Measurements from ENCODE around the gene HSDL2.
"Not testable (repeated sequence)": the region's sequence is repeated elsewhere in the genome, so short reads cannot be mapped to it uniquely, and the experiment has no call there.

Gene HSDL2

DNA sequence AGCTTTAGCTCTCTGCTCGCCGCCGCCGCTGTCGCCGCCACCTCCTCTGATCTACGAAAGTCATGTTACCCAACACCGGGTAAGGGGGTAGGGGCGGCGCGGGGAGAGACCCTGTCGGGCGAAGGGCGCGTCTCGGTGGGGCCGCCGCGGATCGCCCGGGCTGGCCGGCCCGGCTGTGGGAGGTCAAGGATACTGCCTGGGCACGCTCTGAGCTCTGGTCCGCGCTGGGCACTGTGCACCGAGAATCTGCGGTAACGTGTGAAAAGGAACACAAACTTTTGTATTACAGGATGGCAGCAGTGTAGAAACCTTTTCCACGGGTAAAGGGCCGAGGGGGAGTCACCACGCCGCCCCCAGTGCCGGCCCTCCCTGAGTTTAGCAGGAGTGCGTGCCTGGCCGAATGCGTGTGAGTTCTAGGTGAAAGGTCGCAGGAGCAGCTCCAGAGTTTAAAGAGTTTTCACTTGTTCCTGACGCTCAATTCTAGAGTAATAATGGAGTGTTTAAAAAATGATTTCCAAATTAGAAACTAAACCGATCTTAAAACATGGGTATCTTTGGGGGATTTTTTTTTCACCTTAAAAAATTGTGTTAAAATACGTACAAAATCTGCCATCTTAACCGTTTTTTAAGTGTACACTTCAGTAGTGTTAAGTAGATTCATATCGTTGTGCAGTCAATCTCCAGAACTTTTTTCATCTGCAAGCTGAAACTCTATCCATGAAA is at the start of gene HSDL2:
Gene HSDL2, plus strand, starts transcription at position 7 of the 723 bp plus-strand sequence. Its CDS starts 56 bp downstream, at position 63.
- no peak for DNase-seq (ENCODE audit: low read depth, low spot score)

DNA sequence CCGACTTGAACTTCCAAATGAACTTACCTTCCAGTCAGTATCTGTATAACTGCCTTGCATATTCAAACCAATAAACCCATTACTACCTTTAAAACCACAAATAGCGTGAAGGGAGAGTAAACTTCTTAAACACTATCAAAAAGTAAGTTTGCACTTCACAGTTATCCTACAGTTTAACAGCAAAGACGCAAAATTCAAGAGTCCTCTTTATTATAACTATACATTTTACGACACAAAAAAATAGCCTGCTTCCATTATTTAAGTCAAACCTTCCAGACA is 48.3 kb upstream of the HSDL2 start:
- no peak for DNase-seq (ENCODE audit: low read depth, low spot score)

GRCh38 chr9:112332214-112332613 is 47.7 kb upstream of the HSDL2 start:
- DNase-seq (ENCODE audit: low read depth, low spot score) = no peak

- DNase-seq (ENCODE audit: low read depth, low spot score) = no peak
These were observed 47.3 kb upstream of the HSDL2 start for GRCh38 chr9:112332674-112332976.

DNA sequence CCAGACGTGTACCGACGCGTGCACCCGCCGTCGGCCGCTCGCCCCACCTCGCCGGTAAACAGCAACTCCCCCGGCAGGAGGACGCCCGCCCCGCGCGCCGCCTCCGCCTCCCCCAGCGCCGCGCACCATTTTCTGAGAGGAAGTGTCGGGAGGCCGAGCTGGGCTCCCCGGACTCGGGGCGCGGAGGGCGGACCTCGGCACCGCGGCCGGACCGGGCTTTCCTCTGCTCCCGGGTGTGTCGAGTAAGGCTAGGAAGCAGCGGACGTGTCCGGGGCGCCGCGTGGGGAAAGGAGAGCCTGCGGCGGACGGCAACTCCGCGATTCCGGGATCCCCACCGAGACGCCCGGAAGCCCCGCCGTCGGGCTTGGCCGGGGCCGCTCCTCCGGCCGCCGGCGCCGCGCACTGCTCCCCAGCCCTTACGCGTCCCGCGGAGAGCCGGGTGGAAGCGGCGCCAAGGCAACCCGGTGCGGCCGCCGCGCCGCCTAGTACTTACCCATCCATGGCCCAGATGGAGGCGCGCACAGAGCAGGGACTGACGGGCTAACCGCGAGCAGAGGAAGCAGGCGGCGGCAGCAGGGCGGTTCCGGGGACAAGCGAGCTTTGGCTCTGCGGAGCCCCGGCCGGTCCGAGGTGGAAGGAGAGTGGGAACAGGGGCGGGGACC is 46.8 kb upstream of the HSDL2 start, which contains the start of gene PTBP3:
Gene PTBP3, minus strand, starts transcription at position 643 of the 662 bp plus-strand sequence. CDS start 35,754 bp downstream, outside the sequence.
- DNase-seq (ENCODE audit: low read depth, low spot score) = peak; percentile 87

DNA sequence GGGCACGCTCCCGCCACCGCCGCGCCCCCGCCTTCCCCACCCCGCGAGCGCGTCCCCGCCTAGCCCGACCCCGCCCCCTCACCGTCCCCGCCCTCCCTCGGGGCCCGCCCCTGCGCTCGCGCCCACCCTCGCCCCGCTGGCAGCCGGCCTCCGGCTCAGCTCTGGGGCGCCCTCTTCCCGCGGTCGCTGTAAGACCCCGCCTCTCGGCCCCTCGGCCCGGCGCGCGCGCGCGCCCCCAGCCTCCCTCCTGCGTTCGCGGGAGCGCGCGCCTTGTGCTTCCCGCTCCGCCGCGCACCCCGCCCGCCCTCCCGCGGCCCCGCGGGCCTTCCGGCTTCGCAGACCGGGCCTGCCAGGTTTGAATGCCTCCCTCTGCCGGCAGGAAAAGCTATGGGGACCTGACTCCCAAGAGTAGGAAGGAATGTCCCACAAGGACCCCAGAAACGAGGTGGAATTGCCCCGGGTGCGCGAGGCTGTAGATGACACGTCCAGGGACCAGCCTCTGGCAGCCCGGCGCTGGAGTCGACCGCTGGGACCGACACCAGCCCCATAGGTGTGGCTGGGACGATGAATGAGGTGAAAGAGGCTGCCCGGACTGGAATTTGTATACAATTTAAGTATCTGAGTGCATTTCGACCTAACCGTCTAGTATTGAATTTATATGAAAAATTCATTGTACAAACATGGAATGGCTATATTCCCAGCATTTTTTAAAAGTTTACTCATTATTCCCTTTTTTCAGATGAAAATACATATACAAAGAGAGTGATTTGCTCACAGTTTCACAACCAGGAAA is 46.1 kb upstream of the HSDL2 start:
- DNase-seq (ENCODE audit: low read depth, low spot score) = peak; percentile 99

DNA sequence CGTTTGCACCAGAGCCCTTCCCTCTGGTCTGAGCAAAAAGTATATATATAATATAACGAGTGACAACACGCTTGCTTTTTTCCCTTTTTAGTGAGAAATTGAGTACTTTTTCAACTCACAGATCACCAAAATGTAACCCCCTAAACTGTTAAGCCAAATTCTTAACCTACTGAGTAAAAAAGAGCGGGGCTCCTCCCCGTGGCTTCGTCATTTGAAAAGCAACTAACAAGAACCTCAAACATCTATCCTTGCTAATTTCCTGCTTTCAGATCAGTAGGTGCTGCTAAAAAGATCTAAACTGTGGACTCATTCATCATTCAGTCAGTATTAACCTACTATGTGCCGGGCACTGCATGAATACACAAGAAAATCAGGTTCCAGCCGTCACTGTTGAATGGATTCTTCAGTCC is 45.5 kb upstream of the HSDL2 start:
- peak; percentile 39 for DNase-seq (ENCODE audit: low read depth, low spot score)

- DNase-seq (ENCODE audit: low read depth, low spot score) = no peak
These were observed 42.4 kb upstream of the HSDL2 start for GRCh38 chr9:112337547-112337946.

- no peak for DNase-seq (ENCODE audit: low read depth, low spot score)
These were observed 41.3 kb upstream of the HSDL2 start for GRCh38 chr9:112338561-112338960.

DNA sequence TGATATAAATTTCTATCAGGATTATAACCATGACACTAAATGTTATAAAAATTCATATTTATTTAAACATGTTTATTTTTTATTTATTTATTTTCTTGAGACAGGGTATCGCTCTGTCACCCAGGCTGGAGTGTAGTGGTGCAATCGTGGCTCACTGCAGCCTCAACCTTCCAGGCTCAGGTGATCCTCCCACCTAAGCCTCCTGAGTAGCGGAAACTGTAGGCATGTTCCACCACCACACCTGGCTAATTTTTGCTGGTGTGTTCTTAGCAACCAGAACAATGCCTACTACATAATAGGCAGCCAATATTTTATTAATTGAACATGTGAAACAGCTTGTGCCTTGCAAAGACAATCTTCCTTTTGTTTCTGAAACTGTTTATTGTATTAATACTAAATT is 40.0 kb upstream of the HSDL2 start:
- DNase-seq (ENCODE audit: low read depth, low spot score) = no peak

GRCh38 chr9:112341730-112342129 is 38.2 kb upstream of the HSDL2 start:
- peak; percentile 74 for DNase-seq (ENCODE audit: low read depth, low spot score)

DNA sequence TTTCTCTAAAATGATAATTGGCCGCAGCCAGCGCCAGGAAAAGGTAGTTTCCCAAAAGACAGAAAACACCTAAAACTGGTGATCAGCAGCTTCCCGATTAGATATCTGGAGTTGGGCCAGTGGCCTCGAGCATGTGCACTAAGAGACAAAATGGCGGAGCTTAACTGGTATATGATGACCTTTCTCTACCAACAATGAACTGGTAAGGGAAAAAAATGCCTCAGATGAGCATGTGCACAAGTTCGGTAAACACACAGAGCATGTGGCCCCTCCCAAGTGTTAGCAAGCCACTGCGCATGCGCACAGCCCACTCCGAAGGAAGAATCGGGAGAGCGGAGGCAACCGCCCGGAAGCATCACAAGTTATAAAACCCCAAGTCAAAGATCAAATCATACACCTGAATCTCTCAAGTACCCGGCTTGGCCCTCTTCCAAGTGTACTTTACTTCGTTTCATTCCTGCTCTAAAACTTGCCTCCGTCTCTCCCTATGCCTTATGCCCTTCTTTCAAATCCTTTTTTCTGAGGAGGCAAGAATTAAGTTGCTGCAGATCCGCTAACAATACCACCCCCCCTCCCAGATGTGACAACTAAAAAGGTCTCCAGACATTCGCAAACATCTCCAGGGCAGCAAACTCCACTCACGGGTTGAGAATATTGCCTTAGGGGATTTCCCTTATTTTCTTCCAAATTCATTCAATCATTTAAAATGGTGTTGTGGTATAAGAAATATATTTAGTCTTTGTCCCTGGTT is 31.5 kb upstream of the HSDL2 start:
- peak; percentile 84 for DNase-seq (ENCODE audit: low read depth, low spot score)

- DNase-seq (ENCODE audit: low read depth, low spot score) = no peak
These were observed 30.9 kb upstream of the HSDL2 start for GRCh38 chr9:112349008-112349333.

DNA sequence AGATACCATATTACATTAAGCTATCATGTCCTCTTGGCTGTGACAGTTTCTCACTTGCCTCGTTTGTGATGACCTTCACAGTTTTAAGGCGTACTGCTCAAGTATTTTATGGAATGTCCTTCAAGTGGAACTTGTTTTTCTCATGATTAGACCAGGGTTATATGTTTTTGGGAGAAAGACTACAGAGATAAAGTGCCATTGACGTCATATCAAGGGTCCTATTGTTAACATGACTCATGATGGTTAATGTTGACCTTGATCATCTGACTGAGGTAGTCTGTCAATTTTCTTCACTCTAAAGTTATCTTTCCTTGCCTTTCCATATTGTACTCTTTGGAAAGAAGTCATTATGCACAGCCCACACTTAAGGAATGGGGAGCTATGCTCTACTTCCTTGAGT is 28.7 kb upstream of the HSDL2 start:
- DNase-seq (ENCODE audit: low read depth, low spot score) = no peak

DNA sequence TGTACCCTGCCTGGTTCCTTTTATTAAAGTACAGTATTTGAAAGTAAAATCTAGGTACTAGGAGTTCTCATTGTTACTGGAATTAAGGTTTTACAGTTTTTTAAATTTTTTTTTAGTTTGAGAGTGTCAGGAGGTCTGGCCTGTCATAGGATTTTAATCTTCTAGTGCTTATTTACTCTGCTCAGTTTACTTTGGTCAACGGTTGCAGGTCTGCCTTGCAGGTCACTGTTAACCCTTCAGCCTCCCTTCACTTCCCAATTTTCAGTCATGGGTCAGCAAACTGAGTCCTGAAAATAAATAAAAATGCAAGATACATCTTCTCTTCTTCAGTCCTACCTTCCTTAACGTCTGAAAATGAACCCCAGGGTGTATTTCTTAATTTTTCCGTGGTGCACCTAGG is 27.7 kb upstream of the HSDL2 start:
- DNase-seq (ENCODE audit: low read depth, low spot score) = no peak

- no peak for DNase-seq (ENCODE audit: low read depth, low spot score)
These were observed 25.7 kb upstream of the HSDL2 start for GRCh38 chr9:112354081-112354743.

- DNase-seq (ENCODE audit: low read depth, low spot score) = no peak
These were observed 24.4 kb upstream of the HSDL2 start for GRCh38 chr9:112355427-112355897.

DNA sequence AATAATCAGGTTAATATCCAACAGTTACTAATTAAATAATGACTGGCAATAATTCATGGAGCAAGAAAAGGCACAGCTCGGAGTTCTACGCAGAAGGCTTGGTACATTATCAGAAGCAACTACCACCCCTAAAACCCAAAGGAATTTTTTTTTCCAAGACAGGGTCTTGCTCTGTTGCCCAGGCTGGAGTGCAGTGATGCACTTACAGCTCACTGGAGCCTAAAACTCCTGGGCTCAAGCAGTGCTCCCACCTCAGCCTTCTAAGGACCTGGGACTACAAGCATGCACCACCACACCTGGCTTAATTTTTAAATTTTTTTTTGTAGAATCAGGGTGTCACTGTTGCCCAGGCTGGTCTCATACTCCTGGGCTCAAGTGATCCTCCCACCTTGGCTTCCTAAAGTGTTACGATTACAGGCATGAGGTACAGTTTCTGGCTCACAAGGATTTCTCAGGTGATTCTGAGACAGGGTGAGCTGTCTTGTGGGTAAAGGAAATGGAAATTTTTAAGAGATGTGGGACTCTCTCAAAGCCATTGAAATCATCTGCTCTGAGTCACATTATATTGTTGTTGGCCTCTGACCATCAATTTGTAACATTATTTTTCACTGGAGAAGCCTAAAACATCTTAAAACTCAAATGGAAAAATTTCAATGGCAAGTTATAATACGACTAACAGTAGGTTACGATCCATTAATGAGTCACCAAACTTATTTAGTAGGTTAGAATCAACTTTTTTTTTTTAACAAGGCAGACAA is 19.7 kb upstream of the HSDL2 start:
- DNase-seq (ENCODE audit: low read depth, low spot score) = peak; percentile 43

GRCh38 chr9:112361601-112362000 is 18.3 kb upstream of the HSDL2 start:
- DNase-seq (ENCODE audit: low read depth, low spot score) = peak; percentile 58

DNA sequence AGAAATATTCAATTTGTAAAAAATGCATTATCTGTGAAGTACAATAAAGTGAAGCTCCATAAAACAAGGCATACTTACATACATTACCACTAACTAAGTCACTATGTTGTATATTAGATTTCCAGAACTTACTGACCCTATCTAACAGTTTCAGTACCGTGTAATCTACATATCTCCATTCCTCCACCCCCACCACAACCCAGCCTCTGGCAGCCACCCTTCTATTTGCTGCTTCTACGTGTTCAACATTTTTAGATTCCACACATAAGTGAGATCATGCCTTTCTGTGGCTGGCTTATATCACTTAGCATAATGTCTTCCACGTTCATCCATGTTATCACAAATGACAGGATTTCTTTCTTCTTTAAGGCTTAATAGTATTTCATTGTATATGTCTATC is 15.1 kb upstream of the HSDL2 start:
- no peak for DNase-seq (ENCODE audit: low read depth, low spot score)

GRCh38 chr9:112365257-112365656 is 14.7 kb upstream of the HSDL2 start:
- not testable (repeated sequence) for DNase-seq (ENCODE audit: low read depth, low spot score)

Data from astrocyte of the hippocampus (primary cell).